Adipose tissue (tissue), 3 donors: ENCODE data around the gene HRNR. TPM values are rescaled to one million over a fixed set of nuclear protein-coding genes. Genes with fewer than 3 reads are reported as not detected.
"Not testable (repeated sequence)": the region's sequence is repeated elsewhere in the genome, so short reads cannot be mapped to it uniquely, and the experiment has no call there.

Source experiments
- H3K27ac ChIP-seq: one replicate; pipeline ENCODE4 v1.5.1; 2013; ENCODE audit warnings: low read depth, low read length
- WGBS, 3 donors: extraction: QIAGEN DNeasy Blood & Tissue Kit; methylation state at CpG; one replicate each; pipeline ENCODE4 v1.1.7; 2013; 5-methylcytosine and 5-hydroxymethylcytosine counted together
- polyA plus RNA-seq, 3 donors: library from polyadenylated mRNA; stranded (reverse); fragments of 200-250 nt; gene quantifications; one replicate each; pipeline ENCODE4 v1.2.3, GENCODE V29; 2013
- donor health status: healthy with polysubstance abuse.
- donor health status: Bipolar disorder and iron deficiency.
- donor health status: healthy.

HRNR gene
- polyA plus RNA-seq: under 1 TPM in 1 of 3 donors, not detected in 2; 0.01 TPM

DNA sequence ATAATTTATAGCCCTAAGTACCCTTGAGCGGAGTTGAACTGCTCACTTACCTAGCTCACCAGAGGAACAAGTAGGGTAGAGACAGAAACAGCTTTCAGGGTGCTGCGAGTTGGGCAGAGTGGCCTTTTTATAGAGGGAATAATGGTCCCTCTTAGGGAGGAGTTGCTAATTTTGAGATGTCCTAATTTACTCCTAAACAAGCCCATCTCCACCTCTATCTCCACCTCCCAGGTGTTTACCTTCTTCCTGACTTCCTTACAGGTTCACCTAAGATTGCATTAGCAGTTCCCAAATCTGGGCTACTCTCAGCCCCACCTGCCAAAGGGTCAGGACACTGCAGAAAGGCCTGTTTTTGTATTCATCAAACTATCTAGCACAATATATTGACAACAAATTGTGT lies at the start of gene HRNR:
TSS of gene HRNR (minus strand) at position 101 of the 400 bp plus-strand sequence. CDS start 940 bp downstream, outside the sequence.
- 85 to 91% (median 85%) methylated on average over 2 of the region's 2 CpGs for WGBS, 3 donors
- no peak within 1 kb of the TSS for H3K27ac ChIP-seq

DNA sequence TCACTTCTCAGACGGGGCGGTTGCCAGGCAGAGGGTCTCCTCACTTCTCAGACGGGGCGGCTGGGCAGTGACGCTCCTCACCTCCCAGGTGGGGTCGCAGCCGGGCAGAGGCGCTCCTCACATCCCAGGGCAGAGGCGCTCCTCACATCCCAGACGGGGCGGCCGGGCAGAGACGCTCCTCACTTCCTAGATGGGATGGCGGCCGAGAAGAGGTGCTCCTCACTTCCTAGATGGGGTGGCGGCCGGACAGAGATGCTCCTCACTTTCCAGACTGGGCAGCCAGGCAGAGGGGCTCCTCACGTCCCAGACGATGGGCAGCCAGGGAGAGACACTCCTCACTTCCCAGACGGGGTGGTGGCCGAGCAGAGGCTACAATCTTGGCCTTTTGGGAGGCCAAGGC lies 32.4 kb upstream of the HRNR start:
- not testable (repeated sequence) for H3K27ac ChIP-seq
- WGBS, 3 donors: 82 to 94% (median 85%) methylated on average over 19 to 21 of the region's 21 CpGs

DNA sequence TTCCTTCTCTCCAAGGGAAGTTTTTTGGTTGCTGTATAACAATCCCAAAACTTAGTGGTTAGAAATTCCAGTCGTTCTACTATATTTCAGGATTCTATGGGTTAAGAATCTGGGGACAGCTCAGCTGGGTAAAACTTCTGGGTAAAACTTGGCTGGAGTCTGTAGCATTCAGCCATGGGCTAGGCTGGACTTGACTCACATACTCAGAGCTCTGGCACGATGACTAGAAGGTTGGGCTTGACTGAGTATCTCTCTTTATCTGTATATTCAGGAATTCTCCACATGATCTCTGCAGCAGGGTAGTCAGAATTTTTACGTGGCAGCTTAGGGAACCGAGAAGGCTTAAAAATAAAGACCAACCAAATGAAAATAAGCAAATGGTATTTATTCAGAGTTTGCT lies 28.2 kb upstream of the HRNR start:
- H3K27ac ChIP-seq: no peak overlapping the region
- WGBS, 3 donors: 60 to 81% (median 66%) methylated on average over 4 of the region's 4 CpGs

DNA sequence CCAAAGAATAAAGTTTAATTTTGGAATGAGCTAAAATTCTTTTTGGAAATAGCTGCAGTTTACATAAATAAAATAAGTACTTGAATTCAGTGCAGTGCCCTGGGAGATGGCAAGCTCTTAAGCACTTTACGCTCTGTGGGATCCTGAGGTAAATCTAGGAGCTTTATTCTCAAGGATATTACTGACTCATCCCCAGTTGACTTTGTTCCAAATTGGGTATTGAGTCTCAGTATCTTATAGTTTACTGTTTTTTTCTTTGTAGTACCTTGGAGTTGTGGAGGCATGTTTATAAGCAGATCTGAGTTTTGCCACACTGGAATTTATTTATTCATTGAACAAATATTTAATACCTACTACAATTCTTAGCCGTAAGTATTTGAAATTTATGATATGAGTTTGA lies 27.4 kb upstream of the HRNR start:
- 48 to 62% (median 50%) methylated on average over 2 of the region's 2 CpGs for WGBS, 3 donors
- H3K27ac ChIP-seq: no peak overlapping the region

DNA sequence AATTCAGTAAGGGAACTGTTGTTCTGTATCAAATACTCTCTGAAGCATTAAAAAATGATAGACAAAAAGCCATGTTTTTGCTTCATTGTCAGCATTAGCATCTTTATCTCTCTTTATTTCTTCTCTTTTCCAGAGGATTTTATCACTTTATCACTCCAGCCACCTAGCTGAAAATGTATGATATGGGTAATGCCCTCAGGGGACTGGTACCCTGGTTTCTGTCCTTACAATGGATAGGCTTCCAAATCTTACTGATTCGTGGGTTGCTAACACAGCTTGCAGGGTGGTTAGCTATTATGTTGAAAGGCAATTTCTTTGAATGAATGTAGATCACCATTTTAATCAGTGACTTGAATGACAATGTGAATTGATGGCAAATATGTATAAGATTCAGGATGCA lies 23.3 kb upstream of the HRNR start:
- WGBS, 3 donors: 57 to 78% (median 57%) methylated on average over 1 of the region's 1 CpG
- no peak overlapping the region for H3K27ac ChIP-seq

DNA sequence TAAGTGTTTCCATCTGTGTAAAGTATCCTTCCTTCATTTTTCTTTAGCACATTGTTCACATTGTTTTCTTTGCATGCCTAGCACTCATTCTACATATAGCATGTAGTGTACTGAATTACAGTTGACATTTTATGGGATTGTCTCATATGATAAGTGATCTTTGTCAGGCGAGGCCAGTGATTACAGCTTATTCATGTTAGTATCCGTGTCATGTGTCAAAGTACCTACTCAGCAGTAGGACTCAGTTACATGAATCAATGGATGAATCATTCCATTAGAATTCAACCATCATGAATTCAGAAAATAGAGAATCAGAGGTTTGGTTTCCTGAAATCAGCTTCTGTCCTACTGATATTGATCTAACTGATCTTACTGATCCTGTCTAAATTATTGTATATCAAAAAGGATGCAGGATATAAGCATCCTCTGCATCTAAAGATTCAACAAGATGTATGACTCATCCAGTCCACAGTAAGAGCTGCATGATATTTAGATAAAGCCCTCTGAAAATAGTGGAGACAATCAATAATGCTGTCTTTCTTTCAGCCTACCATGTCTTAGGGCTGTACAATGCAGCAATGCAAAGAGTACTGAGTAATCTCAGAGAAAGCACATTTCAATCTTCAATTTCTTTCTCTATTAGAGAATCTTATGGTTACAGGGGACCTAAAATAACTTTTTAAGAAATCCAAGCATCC lies 20.7 kb upstream of the HRNR start:
- H3K27ac ChIP-seq: no peak overlapping the region
- 80 to 93% (median 82%) methylated on average over 2 of the region's 2 CpGs for WGBS, 3 donors

DNA sequence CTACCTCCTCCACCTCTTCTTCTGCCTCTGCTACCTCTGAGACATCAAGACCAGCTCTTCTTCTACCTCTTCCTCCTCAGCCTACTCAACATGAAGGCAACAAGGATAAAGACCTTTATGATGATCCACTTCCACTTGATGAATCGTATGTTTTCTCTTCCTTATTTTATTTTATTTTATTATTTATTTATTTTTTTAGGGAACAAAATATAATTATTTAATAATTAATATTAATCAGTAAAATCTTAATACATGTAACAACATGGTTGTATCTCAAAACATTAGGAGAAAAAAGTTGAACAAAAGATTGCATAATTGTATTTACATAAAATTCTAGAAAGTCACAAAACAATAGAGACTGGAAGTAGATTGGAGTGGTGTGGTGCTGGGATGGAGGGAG lies 13.1 kb upstream of the HRNR start:
- 84 to 92% (median 89%) methylated on average over 1 of the region's 1 CpG for WGBS, 3 donors
- no peak overlapping the region for H3K27ac ChIP-seq

DNA sequence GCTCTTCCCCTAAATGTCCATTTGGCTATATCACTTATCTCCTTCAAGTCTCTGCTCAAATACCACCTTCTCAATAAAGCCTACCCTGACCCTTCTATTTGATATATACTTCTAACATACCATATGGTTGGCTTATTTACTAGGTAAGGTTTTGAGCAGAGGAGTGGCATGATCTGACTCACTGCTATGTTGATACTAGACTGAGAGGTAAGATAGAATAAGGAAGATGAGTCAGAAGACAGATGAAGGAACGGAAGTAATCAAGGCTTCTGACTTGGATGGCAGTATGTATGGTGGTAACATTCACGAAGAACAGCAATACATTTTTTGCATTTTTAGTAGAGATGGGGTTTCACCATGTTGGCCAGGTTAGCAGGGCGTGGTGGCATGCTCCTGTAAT lies 4.8 kb upstream of the HRNR start:
- WGBS, 3 donors: 73 to 79% (median 77%) methylated on average over 3 of the region's 3 CpGs
- H3K27ac ChIP-seq: no peak overlapping the region

DNA sequence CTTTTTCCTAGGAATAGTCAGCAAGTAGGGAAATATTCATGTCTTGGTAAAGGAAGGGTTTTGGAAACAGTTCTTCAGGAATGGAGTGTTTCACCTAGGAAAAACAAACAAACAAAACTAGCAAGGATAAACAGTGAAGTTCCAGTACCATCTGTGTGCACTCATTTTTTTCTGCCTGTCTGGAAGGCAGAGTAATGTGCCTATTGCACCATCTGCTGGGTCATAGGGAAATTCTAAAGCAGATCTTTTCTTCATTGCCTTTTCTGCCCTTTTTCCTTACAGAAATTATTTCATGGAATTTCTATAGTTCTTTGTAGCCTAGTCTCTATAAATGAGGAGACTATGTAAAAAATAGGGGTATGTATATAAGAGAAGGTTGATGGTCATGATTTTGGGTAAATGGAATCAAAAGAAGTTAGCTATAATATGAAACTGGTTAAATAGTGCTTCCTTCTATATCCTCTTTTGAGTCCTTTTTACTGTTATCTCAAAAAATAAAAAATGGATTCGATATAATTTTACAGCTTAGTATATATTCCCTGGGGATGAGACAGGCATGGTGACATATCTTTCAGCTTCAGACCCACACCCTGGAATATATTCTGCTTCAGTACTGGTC lies 3.4 kb upstream of the HRNR start:
- H3K27ac ChIP-seq: no peak overlapping the region
- WGBS, 3 donors: 88 to 93% (median 92%) methylated on average over 1 of the region's 1 CpG

DNA sequence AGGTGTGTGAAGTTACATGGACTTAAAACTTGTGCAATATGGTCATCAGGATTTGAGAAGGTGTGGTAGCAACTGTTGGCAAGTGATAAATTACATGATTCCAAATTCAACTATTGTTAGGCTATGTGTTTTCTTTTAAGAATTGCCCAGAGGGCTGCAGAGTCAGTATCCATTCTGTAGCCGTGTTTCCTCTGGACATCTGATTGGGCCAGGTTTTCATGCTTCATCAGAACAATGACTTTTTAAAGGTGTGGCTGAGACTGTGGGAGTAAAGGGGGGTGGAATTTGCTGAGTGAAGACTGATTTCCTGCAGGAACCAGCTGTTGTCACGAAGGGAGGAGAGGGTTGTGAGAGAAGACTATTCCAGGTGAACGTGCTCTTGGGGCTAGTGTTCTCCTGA lies 1.7 kb upstream of the HRNR start:
- no peak overlapping the region for H3K27ac ChIP-seq
- WGBS, 3 donors: 56 to 84% (median 60%) methylated on average over 3 of the region's 3 CpGs

DNA sequence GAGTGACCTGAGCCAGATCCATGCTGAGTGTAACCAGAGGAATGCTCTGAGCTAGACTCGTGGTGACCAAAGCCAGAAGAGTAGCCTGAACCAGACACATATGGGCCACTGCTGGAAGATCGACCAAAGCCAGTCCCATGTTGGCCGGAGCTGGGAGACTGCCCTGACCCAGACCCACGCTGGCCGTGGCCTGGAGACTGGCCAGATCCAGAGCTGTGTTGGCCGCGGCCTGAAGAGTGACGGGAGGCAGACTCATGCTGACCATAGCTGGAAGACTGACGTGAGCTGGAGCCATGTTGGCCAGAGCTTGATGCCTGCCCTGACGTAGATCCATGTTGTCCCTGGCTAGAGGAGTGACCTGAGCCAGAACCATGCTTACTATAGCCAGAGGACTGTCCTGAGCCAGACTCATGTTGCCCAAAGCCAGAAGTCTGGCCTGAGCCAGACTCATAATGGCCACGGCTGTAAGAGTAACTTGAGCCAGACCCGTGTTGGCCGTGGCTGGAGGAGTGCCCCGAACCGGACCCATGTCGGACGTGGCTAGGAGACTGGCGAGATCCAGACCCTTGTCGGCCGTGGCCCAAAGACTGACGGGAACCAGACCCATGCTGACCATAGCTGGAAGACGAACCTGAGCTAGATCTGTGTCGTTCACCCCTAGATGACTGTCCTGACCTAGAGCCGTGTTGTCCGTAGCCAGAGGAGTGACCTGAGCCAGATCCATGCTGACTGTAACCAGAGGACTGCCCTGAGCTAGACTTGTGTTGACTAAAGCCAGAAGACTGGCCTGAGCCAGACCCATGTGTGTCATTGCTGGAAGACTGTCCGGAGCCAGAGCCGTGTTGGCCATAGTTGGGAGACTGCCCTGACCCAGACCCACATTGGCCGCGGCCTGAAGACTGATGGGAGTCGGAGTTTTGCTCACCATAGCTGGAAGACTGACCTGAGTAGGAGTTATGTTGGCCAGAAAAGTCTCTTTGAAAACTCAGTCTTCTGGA lies 3.5 kb downstream of the HRNR start:
- H3K27ac ChIP-seq: no peak overlapping the region
- WGBS, 3 donors: 90 to 92% (median 92%) methylated on average over 30 of the region's 30 CpGs

DNA sequence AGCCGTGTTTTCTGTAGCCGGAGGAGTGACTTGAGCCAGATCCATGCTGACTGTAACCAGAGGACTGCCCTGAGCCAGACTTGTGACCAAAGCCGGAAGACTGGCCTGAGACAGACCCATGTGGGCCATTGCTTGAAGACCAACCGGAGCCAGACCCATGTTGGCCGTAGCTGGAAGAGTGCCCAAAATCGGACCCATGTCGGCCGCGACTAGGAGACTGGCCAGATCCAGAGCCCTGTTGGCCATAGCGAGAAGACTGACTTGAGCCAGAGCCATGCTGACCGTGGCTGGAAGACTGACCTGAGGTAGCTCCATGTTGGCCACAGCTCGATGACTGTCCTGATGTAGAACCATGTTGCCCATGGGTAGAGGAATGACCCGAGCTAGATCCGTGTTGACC lies 4.6 kb downstream of the HRNR start:
- whole genome bisulfite sequencing, 3 donors: 83 to 89% (median 83%) methylated on average over 14 of the region's 14 CpGs

DNA sequence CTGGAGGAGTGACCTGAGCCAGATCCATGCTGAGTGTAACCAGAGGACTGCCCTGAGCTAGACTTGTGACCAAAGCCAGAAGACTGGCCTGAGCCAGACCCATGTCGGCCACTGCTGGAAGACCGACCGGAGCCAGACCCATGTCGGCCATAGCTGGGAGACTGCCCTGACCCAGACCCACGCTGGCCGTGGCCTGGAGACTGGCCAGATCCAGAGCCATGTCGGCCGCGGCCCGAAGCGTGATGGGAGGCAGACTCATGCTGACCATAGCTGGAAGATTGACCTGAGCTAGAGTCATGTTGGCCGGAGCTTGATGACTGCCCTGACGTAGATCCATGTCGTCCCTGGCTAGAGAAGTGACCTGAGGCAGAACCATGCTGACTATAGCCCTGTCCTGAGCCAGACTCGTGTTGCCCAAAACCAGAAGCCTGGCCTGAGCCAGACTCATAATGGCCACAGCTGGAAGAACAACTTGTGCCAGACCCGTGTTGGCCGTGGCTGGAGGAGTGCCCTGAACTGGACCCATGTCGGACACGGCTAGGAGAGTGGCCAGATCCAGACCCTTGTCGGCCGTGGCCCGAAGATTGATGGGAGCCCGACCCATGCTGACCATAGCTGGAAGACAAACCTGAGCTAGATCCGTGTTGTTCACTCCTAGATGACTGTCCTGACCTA lies 5.1 kb downstream of the HRNR start:
- no peak overlapping the region for H3K27ac ChIP-seq
- 91% methylated on average over 24 of the region's 24 CpGs for WGBS, 3 donors

More for the DNA sequence above, 4.6 kb downstream of the HRNR start:
- not testable (repeated sequence) for H3K27ac ChIP-seq

DNA sequence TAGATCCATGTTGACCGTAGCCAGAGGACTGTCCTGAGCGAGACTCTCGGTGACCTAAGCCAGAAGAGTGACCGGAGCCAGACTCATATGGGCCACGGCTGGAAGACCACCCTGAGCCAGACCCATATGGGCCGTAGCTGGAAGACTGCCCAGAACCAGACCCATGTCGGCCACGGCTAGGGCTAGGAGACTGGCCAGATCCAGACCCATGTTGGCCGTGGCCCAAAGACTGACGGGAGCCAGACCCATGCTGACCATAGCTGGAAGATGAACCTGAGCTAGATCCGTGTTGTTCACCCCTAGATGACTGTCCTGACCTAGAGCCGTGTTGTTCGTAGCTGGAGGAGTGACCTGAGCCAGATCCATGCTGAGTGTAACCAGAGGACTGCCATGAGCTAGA lies 8.4 kb downstream of the HRNR start:
- WGBS, 3 donors: 91 to 98% (median 96%) methylated on average over 10 to 13 of the region's 13 CpGs

DNA sequence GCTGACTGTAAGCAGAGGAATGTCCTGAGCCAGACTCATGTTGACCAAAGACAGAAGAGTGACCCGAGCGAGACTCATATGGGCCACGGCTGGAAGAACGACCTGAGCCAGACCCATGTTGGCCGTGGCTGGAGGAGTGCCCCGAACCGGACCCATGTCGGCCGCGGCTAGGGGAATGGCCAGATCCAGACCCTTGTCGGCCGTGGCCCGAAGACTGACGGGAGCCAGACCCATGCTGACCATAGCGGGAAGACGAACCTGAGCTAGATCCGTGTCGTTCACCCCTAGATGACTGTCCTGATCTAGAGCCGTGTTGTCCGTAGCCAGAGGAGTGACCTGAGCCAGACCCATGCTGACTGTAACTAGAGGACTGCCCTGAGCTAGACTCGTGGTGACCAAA lies 9.1 kb downstream of the HRNR start:
- not testable (repeated sequence) for H3K27ac ChIP-seq
- WGBS, 3 donors: 94 to 97% (median 94%) methylated on average over 7 to 20 of the region's 21 CpGs

More for the DNA sequence above, 8.4 kb downstream of the HRNR start:
- not testable (repeated sequence) for H3K27ac ChIP-seq

DNA sequence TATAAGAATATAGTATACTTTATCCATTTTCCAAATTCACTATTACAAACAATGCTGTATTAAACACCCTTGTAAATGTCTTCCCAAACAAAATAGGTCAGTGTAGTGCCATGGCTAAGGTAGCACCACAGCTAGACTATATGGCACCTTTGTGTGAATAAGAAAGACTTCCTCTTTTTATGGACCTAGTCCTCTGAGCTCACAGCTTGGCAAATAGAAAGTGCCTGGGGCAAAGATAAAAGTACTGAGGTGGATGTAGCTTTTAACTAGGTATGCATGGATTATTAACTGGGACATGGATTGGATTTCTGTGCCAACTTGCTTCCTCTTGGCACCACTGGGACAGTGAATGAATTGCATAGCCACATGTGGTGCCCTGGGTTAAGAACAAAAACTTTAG lies 25.0 kb downstream of the HRNR start:
- no peak overlapping the region for H3K27ac ChIP-seq

DNA sequence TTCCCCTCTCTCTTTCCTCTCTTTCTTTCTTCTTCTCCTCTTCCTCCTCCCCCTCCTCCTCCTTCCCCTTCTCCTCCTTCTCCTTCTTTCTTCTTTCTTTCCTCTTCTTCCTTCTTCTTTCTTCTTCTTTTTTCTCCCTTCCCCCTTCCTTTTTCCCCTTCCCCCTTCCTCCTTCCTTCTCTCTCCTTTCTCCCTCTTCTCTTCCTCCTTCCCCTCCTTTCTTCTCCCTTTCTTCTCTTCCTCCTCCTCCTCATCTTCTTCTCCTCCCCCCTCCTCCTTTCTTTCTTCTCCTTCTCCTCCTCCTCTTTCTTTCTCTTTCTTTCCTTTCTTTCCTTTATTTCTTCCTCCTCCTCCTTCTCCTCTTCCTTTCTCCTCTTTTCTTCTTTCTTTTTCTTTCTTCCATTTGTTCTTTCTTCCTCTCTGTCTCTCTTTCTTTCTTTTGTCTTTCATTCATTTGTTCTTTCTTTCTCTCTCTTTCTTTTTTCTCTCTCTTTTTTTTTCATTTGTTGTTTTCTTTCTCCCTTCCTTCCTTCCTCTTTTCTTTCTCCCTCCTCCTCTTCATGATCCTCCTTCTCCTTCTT lies 26.5 kb downstream of the HRNR start:
- H3K27ac ChIP-seq: no peak overlapping the region

DNA sequence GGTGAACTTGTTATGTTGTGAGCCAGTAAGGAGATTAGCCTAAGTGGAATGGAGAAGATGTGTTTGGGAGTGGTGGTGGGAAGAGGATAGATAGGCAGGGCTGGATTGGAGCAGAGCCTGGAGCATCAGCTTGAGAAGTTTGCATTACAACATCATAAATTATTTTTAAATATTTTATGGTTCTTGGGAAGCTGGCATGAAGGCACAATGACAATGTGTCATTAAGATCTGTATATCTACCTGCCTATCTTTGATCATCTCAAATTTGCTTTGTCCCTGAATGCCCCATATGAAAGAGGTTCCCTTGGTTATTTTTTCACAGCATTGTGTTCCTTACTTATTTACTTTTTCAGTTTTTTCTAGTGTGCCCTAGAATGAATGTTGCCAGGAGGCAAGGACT lies 32.3 kb downstream of the HRNR start:
- H3K27ac ChIP-seq: no peak overlapping the region
